Ovary (tissue), 9 donors: Measurements from ENCODE around the gene PRLH. TPM values are rescaled to one million over a fixed set of nuclear protein-coding genes. Genes with fewer than 3 reads are reported as not detected.

ENCODE experiments used
- DNase-seq, 5 donors: peaks; one replicate each; pipeline ENCODE4 v3.0.0-alpha.2; 2019 to 2020
- H3K27ac ChIP-seq, 2 donors: fragments of 200-600 bp; one replicate each; pipeline versions ENCODE4 v1.5.1 to v1.8.0; 2019 to 2022
- H3K27me3 ChIP-seq: fragments of 200-600 bp; one replicate; pipeline ENCODE4 v1.8.0; 2022
- H3K36me3 ChIP-seq: fragments of 200-600 bp; sonication (generic); one replicate; pipeline ENCODE4 v1.5.1; 2019
- H3K4me1 ChIP-seq: one replicate; pipeline ENCODE4 v1.8.1; 2013; ENCODE audit warnings: mild to moderate bottlenecking, moderate library complexity; ENCODE audit not compliant: insufficient read depth
- H3K4me3 ChIP-seq: fragments of 200-600 bp; sonication (generic); one replicate; pipeline ENCODE4 v1.5.1; 2017
- H3K9me3 ChIP-seq, 2 donors: fragments of 200-600 bp in 1 of 2; sonication (generic) in 1 of 2; one replicate each; pipeline versions ENCODE4 v1.5.1 to v1.8.1; 2013 to 2019; ENCODE audit warnings: mild to moderate bottlenecking in 1 of 2, moderate library complexity in 1 of 2
- EP300 ChIP-seq: sonication (generic); formaldehyde crosslinking; IDR thresholded peaks from one replicate; pipeline ENCODE4 v1.6.1; 2017; ENCODE audit warnings: antibody characterized with exemption
- POLR2A ChIP-seq: fragments of 450-650 bp; IDR thresholded peaks from one replicate; pipeline ENCODE4 v1.6.1; 2017; ENCODE audit warnings: antibody characterized with exemption, mild to moderate bottlenecking, moderate library complexity
- WGBS, 3 donors: extraction: QIAGEN DNeasy Blood & Tissue Kit in 1 of 3; methylation state at CpG; one replicate each; pipeline versions ENCODE4 v1.1.5 to v1.1.7; 2013 to 2017; 5-methylcytosine and 5-hydroxymethylcytosine counted together
- intact Hi-C, 4 donors: fragments of 100-400 bp; cut with DNase I; formaldehyde crosslinking; loops; one replicate each; pipeline versions ENCODE4 v1.11.0 to v1.15.1; 2022 to 2023
- polyA plus RNA-seq, 2 donors: library from polyadenylated mRNA; stranded (reverse); fragments of 200-250 nt in 1 of 2; fragments of 350-450 nt in 1 of 2; fragmentation: Illumina TruSeq in 1 of 2; extraction: RNeasy Lipid Tissue Mini Kit (QIAGEN cat#74804) in 1 of 2; gene quantifications; one replicate each; pipeline ENCODE4 v1.2.3, GENCODE V29; 2013 to 2014
- small RNA-seq: library from RNA; depleted of rRNA; stranded (forward); fragments of <200 nt; gene quantifications from one replicate; pipeline ENCODE3, GENCODE V24; 2016
- total RNA-seq, 7 donors: library from RNA; depleted of rRNA in 2 of 7; stranded (reverse); fragments of >200 nt in 2 of 7; fragmentation: NEBNext Ultra II Directional in 3 of 7; extraction: Animal tissue kit (Norgen Biotek cat#: 25700) in 3 of 7; gene quantifications; one replicate each; pipeline versions ENCODE4 v1.1.0 to v1.2.4, GENCODE V29; 2016 to 2023
- TF ChIP-seq, protein P1 (sequence below), 3 donors: fragments of 450-650 bp in 2 of 3; fragments of 200-600 bp in 1 of 3; IDR thresholded peaks; one replicate each; pipeline versions ENCODE4 v1.5.1 to v1.8.0; 2016 to 2022; ENCODE audit warnings: antibody characterized with exemption in 3 of 3, mild to moderate bottlenecking in 1 of 3
- donor health status: DM: no; HTN: no; CAD: no; lungs with moderate emphysema.
- donor health status: DM: no; HTN: no; CAD: no.
- donor health status: Bipolar disorder and iron deficiency.
- donor health status: DM: yes; HTN: yes; CAD: no.
- donor health status: DM: no; HTN: no; CAD: no.
- donor health status: DM: yes; HTN: yes; CAD: no.

The PRLH gene
- total and polyA plus RNA-seq, 9 donors: not detected

- H3K27ac ChIP-seq: no peak overlapping the region
- no peaks in the 10 kb centered on the region for H3K27me3 ChIP-seq
- H3K4me1 ChIP-seq: peaks cover 23% of the 10 kb centered on the region
- no peak for DNase-seq
- no peak overlapping the region for H3K4me3 ChIP-seq
- no peaks in the 10 kb centered on the region for H3K36me3 ChIP-seq
- H3K9me3 ChIP-seq: no peaks in the 10 kb centered on the region
- intact Hi-C loops: no loop called here
- WGBS, 3 donors: 76 to 84% (median 81%) methylated on average over 9 of the region's 9 CpGs
- no peak for TF ChIP-seq POLR2A
- no peak for TF ChIP-seq EP300
- TF ChIP-seq, protein P1, sequence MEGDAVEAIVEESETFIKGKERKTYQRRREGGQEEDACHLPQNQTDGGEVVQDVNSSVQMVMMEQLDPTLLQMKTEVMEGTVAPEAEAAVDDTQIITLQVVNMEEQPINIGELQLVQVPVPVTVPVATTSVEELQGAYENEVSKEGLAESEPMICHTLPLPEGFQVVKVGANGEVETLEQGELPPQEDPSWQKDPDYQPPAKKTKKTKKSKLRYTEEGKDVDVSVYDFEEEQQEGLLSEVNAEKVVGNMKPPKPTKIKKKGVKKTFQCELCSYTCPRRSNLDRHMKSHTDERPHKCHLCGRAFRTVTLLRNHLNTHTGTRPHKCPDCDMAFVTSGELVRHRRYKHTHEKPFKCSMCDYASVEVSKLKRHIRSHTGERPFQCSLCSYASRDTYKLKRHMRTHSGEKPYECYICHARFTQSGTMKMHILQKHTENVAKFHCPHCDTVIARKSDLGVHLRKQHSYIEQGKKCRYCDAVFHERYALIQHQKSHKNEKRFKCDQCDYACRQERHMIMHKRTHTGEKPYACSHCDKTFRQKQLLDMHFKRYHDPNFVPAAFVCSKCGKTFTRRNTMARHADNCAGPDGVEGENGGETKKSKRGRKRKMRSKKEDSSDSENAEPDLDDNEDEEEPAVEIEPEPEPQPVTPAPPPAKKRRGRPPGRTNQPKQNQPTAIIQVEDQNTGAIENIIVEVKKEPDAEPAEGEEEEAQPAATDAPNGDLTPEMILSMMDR (IDR thresholded peaks at IDR 0.05): no peak
These were observed 47.9 kb downstream of the PRLH start for GRCh38 chr2:237614151-237614720.

GRCh38 chr2:237615631-237616249 is 49.4 kb downstream of the PRLH start:
- H3K4me1 ChIP-seq: peaks cover 23% of the 10 kb centered on the region
- H3K27ac ChIP-seq: peak overlapping the region; percentile 15 to 57
- no peaks in the 10 kb centered on the region for H3K9me3 ChIP-seq
- intact Hi-C loops: no loop called here
- 42 to 50% (median 45%) methylated on average over 4 of the region's 4 CpGs for WGBS, 3 donors
- DNase-seq: no peak
- no peaks in the 10 kb centered on the region for H3K27me3 ChIP-seq
- H3K4me3 ChIP-seq: no peak overlapping the region
- no peaks in the 10 kb centered on the region for H3K36me3 ChIP-seq
- TF ChIP-seq, protein P1 (IDR thresholded peaks at IDR 0.05): no peak
- TF ChIP-seq EP300 (no peak), POLR2A (no peak)

DNA sequence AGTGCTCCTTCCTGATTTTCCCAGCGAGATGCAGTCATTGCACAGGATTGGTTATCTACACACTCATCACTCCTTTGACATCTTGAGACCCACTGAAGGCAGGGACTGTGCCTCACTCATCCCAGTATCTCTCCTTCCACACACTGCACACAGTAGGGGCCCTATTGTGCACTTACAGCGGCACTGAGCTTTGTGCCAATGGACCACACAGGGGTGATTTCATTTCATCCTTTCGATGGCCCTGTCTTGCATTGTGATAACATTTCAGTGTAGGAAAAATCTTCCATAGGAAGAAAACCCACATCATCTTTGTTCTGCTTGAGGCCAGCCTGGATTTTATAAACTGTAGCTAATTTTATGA is 50.0 kb downstream of the PRLH start:
- no peaks in the 10 kb centered on the region for H3K9me3 ChIP-seq
- no peak overlapping the region for H3K4me3 ChIP-seq
- intact Hi-C loops: no loop called here
- peak overlapping the region; percentile 15 to 57 for H3K27ac ChIP-seq
- TF ChIP-seq POLR2A: no peak
- TF ChIP-seq, protein P1 (IDR thresholded peaks at IDR 0.05): no peak
- H3K36me3 ChIP-seq: no peaks in the 10 kb centered on the region
- H3K27me3 ChIP-seq: no peaks in the 10 kb centered on the region
- no peak for DNase-seq
- H3K4me1 ChIP-seq: peaks cover 23% of the 10 kb centered on the region
- WGBS, 3 donors: 36 to 39% (median 37%) methylated on average over 3 of the region's 3 CpGs

Small RNA genes lying within 50 kb of the gene (small RNA-seq; reads per million reads assigned to genes)
- not detected for gene RNU6-1140P

Other genes with a start within 250 kb of the PRLH start
- gene COL6A3, start 152.4 kb upstream of the PRLH start, total RNA-seq: 100 to 1,000 TPM; 113 to 520 (median 431) TPM
- 100 to 1,000 TPM; 105 to 356 TPM for gene COL6A3, start 152.4 kb upstream of the PRLH start, polyA plus RNA-seq
- gene MLPH, start 79.3 kb upstream of the PRLH start, total RNA-seq: 10 to 100 TPM in 6 of 7 donors, 1 to 10 TPM in 1; 7.8 to 67.5 (median 30.7) TPM
- gene MLPH, start 79.3 kb upstream of the PRLH start, polyA plus RNA-seq: 10 to 100 TPM in 1 of 2 donors, 1 to 10 TPM in 1; 9.0 to 23.3 TPM
- gene RAB17, start 24.2 kb downstream of the PRLH start, total RNA-seq: 10 to 100 TPM in 1 of 7 donors, 1 to 10 TPM in 5, under 1 TPM in 1; 0.76 to 19.3 (median 4.6) TPM
- gene RAB17, start 24.2 kb downstream of the PRLH start, polyA plus RNA-seq: under 1 TPM; 0.38 to 0.86 TPM
- 10 to 100 TPM; 32.4 to 71.1 (median 56.1) TPM for gene LRRFIP1, start 61.0 kb downstream of the PRLH start, total RNA-seq
- 10 to 100 TPM; 27.4 to 71.1 TPM for gene LRRFIP1, start 61.0 kb downstream of the PRLH start, polyA plus RNA-seq
- gene RBM44, start 232.2 kb downstream of the PRLH start, total RNA-seq: under 1 TPM; 0.18 to 0.83 (median 0.35) TPM
- under 1 TPM; 0.13 to 0.17 TPM for gene RBM44, start 232.2 kb downstream of the PRLH start, polyA plus RNA-seq